Mammary epithelial cell (primary cell): Measurements from ENCODE around the gene ZNF138.

Experiments used
- EZH2 ChIP-seq: IDR thresholded peaks from 2 replicates; pipeline ENCODE4 v1.6.1; 2012; ENCODE audit warnings: low read length, inconsistent platforms, borderline replicate concordance
- TF ChIP-seq, protein P1 (sequence below), 2 donors: IDR thresholded peaks in 1 of 2; conservative IDR thresholded peaks in 1 of 2; 2 replicates each; pipeline ENCODE4 v1.5.1; 2011 to 2012; ENCODE audit warnings: inconsistent platforms in 2 of 2, low read length in 2 of 2, mild to moderate bottlenecking in 2 of 2, control low read depth in 1 of 2, low read depth in 1 of 2; ENCODE audit not compliant: insufficient read depth in 1 of 2; ENCODE audit errors: extremely low read depth in 1 of 2

- TF ChIP-seq, protein P1, sequence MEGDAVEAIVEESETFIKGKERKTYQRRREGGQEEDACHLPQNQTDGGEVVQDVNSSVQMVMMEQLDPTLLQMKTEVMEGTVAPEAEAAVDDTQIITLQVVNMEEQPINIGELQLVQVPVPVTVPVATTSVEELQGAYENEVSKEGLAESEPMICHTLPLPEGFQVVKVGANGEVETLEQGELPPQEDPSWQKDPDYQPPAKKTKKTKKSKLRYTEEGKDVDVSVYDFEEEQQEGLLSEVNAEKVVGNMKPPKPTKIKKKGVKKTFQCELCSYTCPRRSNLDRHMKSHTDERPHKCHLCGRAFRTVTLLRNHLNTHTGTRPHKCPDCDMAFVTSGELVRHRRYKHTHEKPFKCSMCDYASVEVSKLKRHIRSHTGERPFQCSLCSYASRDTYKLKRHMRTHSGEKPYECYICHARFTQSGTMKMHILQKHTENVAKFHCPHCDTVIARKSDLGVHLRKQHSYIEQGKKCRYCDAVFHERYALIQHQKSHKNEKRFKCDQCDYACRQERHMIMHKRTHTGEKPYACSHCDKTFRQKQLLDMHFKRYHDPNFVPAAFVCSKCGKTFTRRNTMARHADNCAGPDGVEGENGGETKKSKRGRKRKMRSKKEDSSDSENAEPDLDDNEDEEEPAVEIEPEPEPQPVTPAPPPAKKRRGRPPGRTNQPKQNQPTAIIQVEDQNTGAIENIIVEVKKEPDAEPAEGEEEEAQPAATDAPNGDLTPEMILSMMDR (conservative IDR thresholded peaks at IDR 0.05 in 1 of 2, IDR thresholded peaks at IDR 0.05 in 1 of 2; ENCODE audit: extremely low read depth in 1 of 2, insufficient read depth in 1 of 2, low read depth in 1 of 2, low read length in 2 of 2): no peak
- TF ChIP-seq EZH2: no peak
These were observed 36.1 kb upstream of the ZNF138 start for GRCh38 chr7:64758151-64758550.
